ENCODE data around the gene CA10. TPM values are rescaled to one million over a fixed set of nuclear protein-coding genes. Genes with fewer than 3 reads are reported as not detected.

The CA10 gene
- total and polyA plus RNA-seq, 2 experiments from 2014 or later: not detected

- no peaks in the 10 kb centered on the region for H3F3A ChIP-seq (ENCODE audit: insufficient read depth)
Measured at GRCh38 chr17:51813140-51813783, 345.3 kb downstream of the CA10 start.

GRCh38 chr17:51807460-51807859, 351.1 kb downstream of the CA10 start:
- H3K27me3 ChIP-seq (replicated peaks; ENCODE audit: insufficient read depth): no peaks in the 10 kb centered on the region
- H3F3A ChIP-seq (ENCODE audit: insufficient read depth): no peaks in the 10 kb centered on the region
- in situ Hi-C loops (cut with MboI): no loop called here
- H3K79me2 ChIP-seq (ENCODE audit: insufficient read depth): no peaks in the 10 kb centered on the region
- H3K4me2 ChIP-seq (ENCODE audit: unreplicated experiment): no peak overlapping the region
- no peaks in the 10 kb centered on the region for H3K9me2 ChIP-seq (ENCODE audit: insufficient read depth)
- H3K9me3 ChIP-seq (ENCODE audit: low read depth): no peaks in the 10 kb centered on the region
- H3K36me3 ChIP-seq (ENCODE audit: low read depth): no peaks in the 10 kb centered on the region
- DNase-seq: no peak
- H2AFZ ChIP-seq: no peak overlapping the region
- H3K9ac ChIP-seq: no peak overlapping the region
- WGBS, 2 experiments (ENCODE audit: low coverage in 1 of 2, low lambda C conversion rate in 2 of 2, missing lambda C conversion rate in 2 of 2): 50 to 54% methylated on average over 3 of the region's 3 CpGs
- no peaks in the 10 kb centered on the region for H3K4me1 ChIP-seq (ENCODE audit: insufficient read depth)
- H4K20me1 ChIP-seq (ENCODE audit: insufficient read depth): no peaks in the 10 kb centered on the region
- no peak overlapping the region for H3K27ac ChIP-seq
- TF ChIP-seq EZH2 (IDR thresholded peaks at IDR 0.05; ENCODE audit: insufficient read depth, poor library complexity, severe bottlenecking) (no peak), EZH2phosphoT487 (IDR thresholded peaks at IDR 0.05; ENCODE audit: insufficient read depth, low read depth) (no peak)
- no peak overlapping the region for H3K4me3 ChIP-seq

More at GRCh38 chr17:51813140-51813783, 345.3 kb downstream of the CA10 start:
- H3K4me2 ChIP-seq (ENCODE audit: unreplicated experiment): no peak overlapping the region
- H3K9ac ChIP-seq: no peak overlapping the region
- no peaks in the 10 kb centered on the region for H4K20me1 ChIP-seq (ENCODE audit: insufficient read depth)
- no peak overlapping the region for H2AFZ ChIP-seq
- H3K79me2 ChIP-seq (ENCODE audit: insufficient read depth): no peaks in the 10 kb centered on the region
- in situ Hi-C loops (cut with MboI): no loop called here
- 14 to 21% methylated on average over 8 of the region's 8 CpGs for WGBS, 2 experiments (ENCODE audit: low coverage in 1 of 2, low lambda C conversion rate in 2 of 2, missing lambda C conversion rate in 2 of 2)
- no peaks in the 10 kb centered on the region for H3K4me1 ChIP-seq (ENCODE audit: insufficient read depth)
- no peaks in the 10 kb centered on the region for H3K9me3 ChIP-seq (ENCODE audit: low read depth)
- no peaks in the 10 kb centered on the region for H3K27me3 ChIP-seq (replicated peaks; ENCODE audit: insufficient read depth)
- no peaks in the 10 kb centered on the region for H3K36me3 ChIP-seq (ENCODE audit: low read depth)
- TF ChIP-seq EZH2phosphoT487 (IDR thresholded peaks at IDR 0.05; ENCODE audit: insufficient read depth, low read depth): no peak
- TF ChIP-seq EZH2 (IDR thresholded peaks at IDR 0.05; ENCODE audit: insufficient read depth, poor library complexity, severe bottlenecking): no peak
- no peak overlapping the region for H3K27ac ChIP-seq
- H3K4me3 ChIP-seq: no peak overlapping the region
- no peaks in the 10 kb centered on the region for H3K9me2 ChIP-seq (ENCODE audit: insufficient read depth)
- no peak for DNase-seq

GRCh38 chr17:51805765-51806164, 352.7 kb downstream of the CA10 start:
- no peaks in the 10 kb centered on the region for H3K79me2 ChIP-seq (ENCODE audit: insufficient read depth)
- H3K9ac ChIP-seq: no peak overlapping the region
- H3K27me3 ChIP-seq (replicated peaks; ENCODE audit: insufficient read depth): no peaks in the 10 kb centered on the region
- H3K4me2 ChIP-seq (ENCODE audit: unreplicated experiment): no peak overlapping the region
- H3K4me3 ChIP-seq: no peak overlapping the region
- no peak for DNase-seq
- no peaks in the 10 kb centered on the region for H4K20me1 ChIP-seq (ENCODE audit: insufficient read depth)
- H3K9me2 ChIP-seq (ENCODE audit: insufficient read depth): no peaks in the 10 kb centered on the region
- in situ Hi-C loops (cut with MboI): no loop called here
- no peaks in the 10 kb centered on the region for H3K4me1 ChIP-seq (ENCODE audit: insufficient read depth)
- no peaks in the 10 kb centered on the region for H3K9me3 ChIP-seq (ENCODE audit: low read depth)
- WGBS, 2 experiments (ENCODE audit: low coverage in 1 of 2, low lambda C conversion rate in 2 of 2, missing lambda C conversion rate in 2 of 2): 35 to 55% methylated on average over 1 of the region's 1 CpG
- no peak overlapping the region for H3K27ac ChIP-seq
- TF ChIP-seq EZH2 (IDR thresholded peaks at IDR 0.05; ENCODE audit: insufficient read depth, poor library complexity, severe bottlenecking): no peak
- TF ChIP-seq EZH2phosphoT487 (IDR thresholded peaks at IDR 0.05; ENCODE audit: insufficient read depth, low read depth): no peak
- H3F3A ChIP-seq (ENCODE audit: insufficient read depth): no peaks in the 10 kb centered on the region
- H2AFZ ChIP-seq: no peak overlapping the region
- H3K36me3 ChIP-seq (ENCODE audit: low read depth): no peaks in the 10 kb centered on the region

GRCh38 chr17:51805185-51805584, 353.3 kb downstream of the CA10 start:
- H4K20me1 ChIP-seq (ENCODE audit: insufficient read depth): no peaks in the 10 kb centered on the region
- no peak overlapping the region for H3K4me2 ChIP-seq (ENCODE audit: unreplicated experiment)
- H3K27ac ChIP-seq: no peak overlapping the region
- no peaks in the 10 kb centered on the region for H3K9me2 ChIP-seq (ENCODE audit: insufficient read depth)
- no peak overlapping the region for H3K9ac ChIP-seq
- no peaks in the 10 kb centered on the region for H3K4me1 ChIP-seq (ENCODE audit: insufficient read depth)
- no peak for DNase-seq
- 9 to 18% methylated on average over 2 of the region's 2 CpGs for WGBS, 2 experiments (ENCODE audit: low coverage in 1 of 2, low lambda C conversion rate in 2 of 2, missing lambda C conversion rate in 2 of 2)
- no peaks in the 10 kb centered on the region for H3K9me3 ChIP-seq (ENCODE audit: low read depth)
- in situ Hi-C loops (cut with MboI): no loop called here
- no peak overlapping the region for H3K4me3 ChIP-seq
- TF ChIP-seq EZH2phosphoT487 (IDR thresholded peaks at IDR 0.05; ENCODE audit: insufficient read depth, low read depth) (no peak), EZH2 (IDR thresholded peaks at IDR 0.05; ENCODE audit: insufficient read depth, poor library complexity, severe bottlenecking) (no peak)
- no peaks in the 10 kb centered on the region for H3K36me3 ChIP-seq (ENCODE audit: low read depth)
- H2AFZ ChIP-seq: no peak overlapping the region
- no peaks in the 10 kb centered on the region for H3K79me2 ChIP-seq (ENCODE audit: insufficient read depth)
- H3K27me3 ChIP-seq (replicated peaks; ENCODE audit: insufficient read depth): no peaks in the 10 kb centered on the region
- no peaks in the 10 kb centered on the region for H3F3A ChIP-seq (ENCODE audit: insufficient read depth)
